Kidney (tissue), 14 donors: Measurements from ENCODE around the gene GPATCH4. TPM values are rescaled to one million over a fixed set of nuclear protein-coding genes. Genes with fewer than 3 reads are reported as not detected.
"Not testable (repeated sequence)": the region's sequence is repeated elsewhere in the genome, so short reads cannot be mapped to it uniquely, and the experiment has no call there.

Experiments used
- DNase-seq, 5 donors: peaks; one replicate each; pipeline ENCODE4 v3.0.0-alpha.2; 2013 to 2020
- FAIRE-seq: peaks from 2 replicates; lab custom pipeline; 2012; peaks lifted over from hg19 to GRCh38; lab: Jason Lieb, UNC
- H3K27ac ChIP-seq, 2 donors: one replicate each; pipeline ENCODE4 v1.7.0; 2013; ENCODE audit warnings: low read depth in 2 of 2, low read length in 2 of 2, inconsistent platforms in 1 of 2
- H3K27me3 ChIP-seq: one replicate; pipeline ENCODE4 v1.7.1; 2013; ENCODE audit warnings: low read length, inconsistent platforms; ENCODE audit not compliant: control insufficient read depth, insufficient read depth
- H3K36me3 ChIP-seq, 3 donors: one replicate each; pipeline versions ENCODE4 v1.7.0 to v1.7.1; 2013; ENCODE audit warnings: low read length in 3 of 3, control low read depth in 1 of 3, inconsistent platforms in 1 of 3; ENCODE audit not compliant: insufficient read depth in 3 of 3, control insufficient read depth in 2 of 3
- H3K4me1 ChIP-seq, 3 donors: one replicate each; pipeline versions ENCODE4 v1.7.0 to v1.7.1; 2013; ENCODE audit warnings: low read length in 3 of 3, inconsistent platforms in 1 of 3, low read depth in 1 of 3; ENCODE audit not compliant: control insufficient read depth in 2 of 3, insufficient read depth in 2 of 3
- H3K4me3 ChIP-seq, 3 donors: one replicate each; pipeline versions ENCODE4 v1.7.0 to v1.8.1; 2013; ENCODE audit warnings: low read length in 3 of 3, control low read depth in 1 of 3, inconsistent platforms in 1 of 3
- H3K9ac ChIP-seq, 3 donors: one replicate each; pipeline versions ENCODE4 v1.7.0 to v1.7.1; 2013; ENCODE audit warnings: low read length in 3 of 3, control low read depth in 1 of 3, inconsistent platforms in 1 of 3
- H3K9me3 ChIP-seq, 3 donors: one replicate each; pipeline versions ENCODE4 v1.7.0 to v1.7.1; 2013; ENCODE audit warnings: low read length in 3 of 3, control low read depth in 1 of 3, inconsistent platforms in 1 of 3; ENCODE audit not compliant: control insufficient read depth in 2 of 3, insufficient read depth in 1 of 3
- intact Hi-C: fragments of 100-400 bp; cut with DNase I; formaldehyde crosslinking; loops from one replicate; pipeline ENCODE4 v1.11.1; 2022
- polyA plus RNA-seq: library from polyadenylated mRNA; stranded (reverse); fragments of 350-450 nt; fragmentation: Illumina TruSeq; extraction: RNeasy Lipid Tissue Mini Kit (QIAGEN cat#74804); gene quantifications from one replicate; pipeline ENCODE4 v1.2.3, GENCODE V29; 2014; ENCODE audit warnings: low read depth, low replicate concordance; ENCODE audit not compliant: insufficient read depth
- total RNA-seq: library from RNA; stranded (reverse); fragmentation: NEBNext Ultra II Directional; extraction: Animal tissue kit (Norgen Biotek cat#: 25700); gene quantifications from one replicate; pipeline ENCODE4 v1.2.1, GENCODE V29; 2021
- TF ChIP-seq, protein P1 (sequence below): IDR thresholded peaks from 3 replicates; pipeline ENCODE4 v1.5.1; 2012; ENCODE audit warnings: mild to moderate bottlenecking, moderate library complexity, borderline replicate concordance; ENCODE audit not compliant: insufficient read depth; ENCODE audit errors: extremely low read depth
- donor health status: control.
- donor health status: control.
- donor health status: control.
- donor health status: control.
- donor health status: control.
- donor health status: DM: yes; HTN: yes; CAD: no.
- donor health status: Normal renal cell carcinoma (clear cell type).

Gene GPATCH4
- total and polyA plus RNA-seq, 2 donors from 2014 or later = 24.0 to 26.2 TPM

GRCh38 chr1:156632355-156632754 lies 31.1 kb upstream of the GPATCH4 start:
- intact Hi-C loops = no loop called here
- no peak overlapping the region for H3K9ac ChIP-seq
- no peaks in the 10 kb centered on the region for H3K36me3 ChIP-seq
- peaks cover 3% of the 10 kb centered on the region for H3K27me3 ChIP-seq
- no peaks in the 10 kb centered on the region for H3K4me1 ChIP-seq
- H3K27ac ChIP-seq = no peak overlapping the region
- no peaks in the 10 kb centered on the region for H3K9me3 ChIP-seq
- no peak for FAIRE-seq
- no peak overlapping the region for H3K4me3 ChIP-seq
- DNase-seq = no peak
- TF ChIP-seq, protein P1, sequence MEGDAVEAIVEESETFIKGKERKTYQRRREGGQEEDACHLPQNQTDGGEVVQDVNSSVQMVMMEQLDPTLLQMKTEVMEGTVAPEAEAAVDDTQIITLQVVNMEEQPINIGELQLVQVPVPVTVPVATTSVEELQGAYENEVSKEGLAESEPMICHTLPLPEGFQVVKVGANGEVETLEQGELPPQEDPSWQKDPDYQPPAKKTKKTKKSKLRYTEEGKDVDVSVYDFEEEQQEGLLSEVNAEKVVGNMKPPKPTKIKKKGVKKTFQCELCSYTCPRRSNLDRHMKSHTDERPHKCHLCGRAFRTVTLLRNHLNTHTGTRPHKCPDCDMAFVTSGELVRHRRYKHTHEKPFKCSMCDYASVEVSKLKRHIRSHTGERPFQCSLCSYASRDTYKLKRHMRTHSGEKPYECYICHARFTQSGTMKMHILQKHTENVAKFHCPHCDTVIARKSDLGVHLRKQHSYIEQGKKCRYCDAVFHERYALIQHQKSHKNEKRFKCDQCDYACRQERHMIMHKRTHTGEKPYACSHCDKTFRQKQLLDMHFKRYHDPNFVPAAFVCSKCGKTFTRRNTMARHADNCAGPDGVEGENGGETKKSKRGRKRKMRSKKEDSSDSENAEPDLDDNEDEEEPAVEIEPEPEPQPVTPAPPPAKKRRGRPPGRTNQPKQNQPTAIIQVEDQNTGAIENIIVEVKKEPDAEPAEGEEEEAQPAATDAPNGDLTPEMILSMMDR = no peak

- H3K27ac ChIP-seq, H3K36me3 ChIP-seq, H3K9me3 ChIP-seq, H3K27me3 ChIP-seq, FAIRE-seq, H3K4me3 ChIP-seq, DNase-seq, H3K4me1 ChIP-seq, intact Hi-C loops, H3K9ac ChIP-seq: not testable (repeated sequence)
These were observed 29.9 kb upstream of the GPATCH4 start for GRCh38 chr1:156631152-156631551.

DNA sequence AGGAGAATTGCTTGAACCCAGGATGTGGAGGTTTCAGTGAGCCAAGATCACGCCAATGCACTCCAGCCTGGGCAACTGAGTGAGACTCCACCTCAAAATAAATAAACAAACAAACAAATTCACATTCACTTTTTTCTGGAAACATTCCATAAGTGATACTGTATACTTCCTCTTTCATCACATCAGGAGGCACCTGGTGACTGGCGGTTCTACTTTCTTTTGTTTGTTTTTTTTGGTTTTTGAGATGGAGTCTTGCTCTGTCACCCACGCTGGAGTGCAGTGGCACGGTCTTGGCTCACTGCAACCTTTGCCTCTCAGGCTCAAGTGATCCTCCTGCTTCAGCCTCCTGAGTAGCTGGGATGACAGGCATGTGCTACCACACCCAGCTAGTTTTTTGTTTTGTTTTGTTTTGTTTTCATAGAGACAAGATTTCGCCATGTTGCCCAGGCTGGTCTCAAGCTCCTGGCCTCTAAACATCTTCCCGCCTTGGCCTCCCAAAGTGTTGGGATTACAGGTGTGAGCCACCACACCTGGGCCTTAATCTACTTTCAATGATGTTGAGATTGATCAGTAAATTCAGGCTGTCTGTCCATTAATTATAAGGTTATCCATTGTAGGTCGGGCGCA lies 28.7 kb upstream of the GPATCH4 start:
- DNase-seq (no peak), FAIRE-seq (no peak)
- peaks cover 10% of the 10 kb centered on the region for H3K27me3 ChIP-seq
- no peak overlapping the region for H3K4me3 ChIP-seq
- H3K4me1 ChIP-seq = peaks cover 0 to 3% (median 0%) of the 10 kb centered on the region in 3 donors
- no peak overlapping the region for H3K27ac ChIP-seq
- no peaks in the 10 kb centered on the region for H3K9me3 ChIP-seq
- no peak overlapping the region for H3K9ac ChIP-seq
- intact Hi-C loops = no loop called here
- TF ChIP-seq, protein P1 = no peak
- no peaks in the 10 kb centered on the region for H3K36me3 ChIP-seq

DNA sequence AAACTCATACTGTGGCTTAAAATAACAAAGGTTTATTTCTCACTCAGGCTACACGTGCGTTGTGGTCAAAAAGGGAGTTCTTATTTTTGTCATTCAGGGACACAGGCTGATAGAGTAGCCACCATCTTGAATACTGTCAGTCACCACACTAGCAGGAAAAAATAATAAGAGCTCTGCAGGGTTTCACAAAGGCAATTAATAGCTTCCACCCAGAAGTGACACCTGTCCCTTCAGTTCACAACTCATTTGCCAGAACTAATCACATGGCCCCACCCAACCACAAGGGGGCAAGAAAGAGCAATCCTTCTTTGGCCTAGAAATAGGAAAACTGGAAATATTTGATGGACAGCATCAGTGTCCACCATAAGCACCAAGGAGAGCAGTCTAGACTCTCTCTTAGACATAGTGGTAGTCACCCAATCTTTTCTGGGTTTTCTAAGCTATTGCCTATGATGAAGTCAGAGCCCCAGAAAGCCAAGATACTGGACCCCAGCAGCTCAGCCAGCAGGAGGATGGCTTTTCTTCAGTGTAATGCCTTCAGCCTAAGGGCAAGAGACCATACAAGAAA lies 26.1 kb upstream of the GPATCH4 start:
- intact Hi-C loops = no loop called here
- Histone ChIP-seq H3K36me3 (no peaks in the 10 kb centered on the region), H3K9me3 (no peaks in the 10 kb centered on the region), H3K9ac (no peak overlapping the region), H3K4me3 (no peak overlapping the region), H3K4me1 (peaks cover 0 to 15% (median 0%) of the 10 kb centered on the region in 3 donors), H3K27me3 (peaks cover 15% of the 10 kb centered on the region), H3K27ac (no peak overlapping the region)
- DNase-seq (peak in 3 of 5 donors; percentile 48 to 60 (median 59)), FAIRE-seq (no peak)
- TF ChIP-seq, protein P1 = peak; percentile 42
